HG02610 (cell line): ENCODE data around the gene CIB4.

ENCODE experiments used
- ATAC-seq: cut with Tn5 transposase; IDR thresholded peaks from one replicate; pipeline ENCODE4 v1.9.1; 2021; ENCODE audit warnings: mild to moderate bottlenecking, moderate library complexity; ENCODE audit not compliant: unreplicated experiment

Gene CIB4

DNA sequence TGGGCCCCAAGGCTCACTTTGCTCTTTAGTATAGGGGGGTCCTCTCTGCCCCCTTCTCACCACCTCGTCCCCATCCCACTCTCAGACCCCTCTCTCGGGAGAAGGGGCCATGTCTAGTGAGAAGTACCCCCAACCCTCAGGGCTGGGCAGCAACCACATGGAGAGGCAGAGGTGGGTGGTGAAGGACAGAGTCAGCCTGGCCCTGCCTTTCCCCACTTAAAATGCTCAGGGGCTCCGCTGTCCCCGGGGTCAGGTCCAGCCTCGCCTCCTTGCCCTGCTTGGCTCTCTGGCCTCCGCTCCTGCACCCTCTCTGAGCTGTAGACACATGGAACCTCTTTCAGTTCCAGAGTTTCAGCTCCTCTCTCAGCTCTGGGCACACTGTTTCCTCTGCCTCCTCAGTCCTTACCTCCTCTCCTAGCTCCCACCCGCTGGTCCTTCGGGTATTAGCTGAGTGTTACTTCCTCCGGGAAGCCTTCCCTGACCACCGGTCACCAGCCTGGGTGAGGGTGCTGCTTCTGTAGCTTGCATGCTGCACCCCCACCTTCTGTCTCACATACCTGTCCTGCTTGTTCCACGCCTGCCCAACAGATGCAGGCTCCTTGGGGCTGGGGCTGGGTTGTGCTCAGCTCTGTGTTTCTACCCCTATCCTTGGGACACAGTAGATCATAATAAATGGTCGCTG is 83.8 kb downstream of the CIB4 start:
- ATAC-seq, result no peak

DNA sequence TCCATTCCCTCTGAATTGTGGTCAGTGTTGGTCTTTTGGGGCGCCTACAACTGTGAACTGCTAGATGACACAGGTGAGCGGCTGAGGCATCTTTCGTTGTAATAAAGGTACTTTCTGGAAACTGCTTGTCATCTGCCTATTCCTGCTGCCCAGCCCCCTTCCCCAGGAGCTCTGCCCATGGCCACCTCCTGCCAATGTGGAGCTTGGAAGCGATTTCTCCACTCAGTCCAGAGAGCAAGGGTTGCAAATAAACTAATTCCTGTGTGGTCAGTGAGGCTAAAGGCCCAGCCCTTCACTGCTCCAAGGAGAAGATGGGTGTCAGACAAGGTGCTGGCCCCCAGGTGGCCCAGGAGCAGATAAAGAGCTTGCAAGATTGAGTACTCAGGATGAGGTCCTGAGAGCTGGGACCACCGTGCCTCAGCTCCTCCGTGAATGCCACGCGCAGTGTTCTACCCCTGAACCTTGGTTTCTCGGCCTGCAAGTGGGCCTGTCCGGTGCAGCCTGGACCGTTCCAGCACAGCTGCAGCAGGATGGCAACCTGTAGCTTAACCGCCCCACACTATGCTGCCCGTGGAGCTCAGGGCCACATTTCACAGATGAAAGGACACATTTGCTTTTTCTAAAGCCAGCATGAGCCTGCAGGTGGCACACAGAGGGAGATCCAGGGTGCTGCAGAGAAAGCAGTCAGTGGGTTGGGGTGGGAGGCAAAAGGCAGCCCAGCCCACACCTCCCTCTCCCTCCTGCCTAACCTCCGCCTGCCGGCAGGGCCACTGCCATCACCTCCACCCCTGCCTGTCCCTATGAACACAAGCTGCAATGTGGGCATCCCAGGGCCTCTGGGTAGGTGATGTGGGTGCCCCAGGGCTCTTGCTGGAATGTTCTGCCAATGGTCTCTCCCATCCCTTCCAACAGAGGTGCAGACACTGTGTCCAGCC is 84.6 kb downstream of the CIB4 start:
- no peak for ATAC-seq

DNA sequence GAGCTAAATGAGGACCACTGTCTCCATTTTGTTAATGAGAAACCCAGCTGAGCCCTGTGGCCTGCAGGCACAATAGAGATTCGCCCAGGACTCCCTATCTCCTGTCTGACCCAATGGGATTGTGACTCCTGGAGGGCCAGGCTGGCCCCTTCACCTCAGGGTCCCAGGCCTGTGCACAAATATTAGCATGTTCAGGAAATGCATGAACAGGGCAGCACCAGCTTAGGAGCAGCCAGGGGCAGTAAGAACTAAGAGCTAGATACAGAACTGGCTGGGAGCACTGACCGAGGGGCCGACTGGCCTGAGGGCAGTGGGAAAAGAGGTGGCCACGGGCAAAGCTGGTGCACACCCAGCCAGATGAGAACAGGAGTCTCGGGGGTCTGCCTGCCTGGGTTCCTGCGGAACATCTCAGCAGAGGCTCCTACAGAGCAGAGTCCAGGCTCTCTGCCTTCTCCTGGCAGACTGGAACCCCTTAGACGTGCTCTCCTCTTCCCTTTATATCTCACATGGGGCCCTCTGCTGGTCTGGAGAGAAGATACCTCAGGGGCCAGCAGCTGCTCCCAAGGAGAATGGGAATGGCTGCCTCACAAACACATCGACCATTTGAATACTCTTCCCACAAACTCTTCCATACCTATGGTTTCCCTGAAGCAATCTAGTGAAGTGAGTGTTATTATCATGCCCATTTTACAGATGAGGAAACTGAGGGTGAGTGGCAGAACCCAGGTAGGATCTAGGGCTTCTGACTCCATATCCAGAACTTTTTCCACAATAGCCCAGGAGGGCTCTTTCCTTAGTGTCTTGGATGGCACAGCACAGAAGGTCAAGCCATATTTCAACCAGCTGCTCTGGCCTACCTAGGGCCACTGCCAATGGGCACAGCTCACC is 85.7 kb downstream of the CIB4 start:
- ATAC-seq, result no peak

DNA sequence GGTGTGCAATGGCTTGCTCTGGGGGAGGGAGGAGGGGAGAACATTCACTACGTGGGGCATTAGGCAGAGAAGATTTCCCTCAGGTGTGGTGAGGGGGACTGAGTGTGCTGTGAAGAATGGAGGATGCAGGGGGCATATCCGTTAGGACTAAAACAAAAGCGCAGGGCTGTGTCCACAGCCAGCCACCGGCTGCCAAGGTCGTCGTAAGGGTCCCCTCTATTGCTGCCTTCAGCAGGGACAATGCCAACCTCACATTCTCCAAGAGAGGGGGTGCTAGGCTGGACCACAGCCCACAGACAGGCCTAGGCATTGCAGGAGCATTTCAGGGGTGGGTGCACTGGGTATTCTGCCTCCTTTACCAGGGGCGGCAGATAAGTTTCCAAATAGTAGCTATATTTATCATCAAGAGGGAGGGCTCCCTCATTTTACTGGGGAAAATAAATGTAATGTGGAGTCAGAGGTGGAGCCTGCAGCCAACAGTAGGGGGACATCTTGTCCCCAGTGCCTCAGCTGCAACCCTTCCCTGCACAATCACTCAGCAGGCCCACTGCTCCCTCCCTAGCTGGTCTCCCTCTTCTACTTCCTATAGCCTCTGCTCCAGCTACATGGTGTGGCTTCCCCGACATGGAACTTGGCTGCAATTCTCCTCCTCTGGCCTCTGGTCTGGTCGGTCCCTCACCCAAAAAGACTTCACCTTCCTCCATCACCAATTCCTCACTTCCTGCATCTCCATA is 88.4 kb downstream of the CIB4 start:
- no peak for ATAC-seq

DNA sequence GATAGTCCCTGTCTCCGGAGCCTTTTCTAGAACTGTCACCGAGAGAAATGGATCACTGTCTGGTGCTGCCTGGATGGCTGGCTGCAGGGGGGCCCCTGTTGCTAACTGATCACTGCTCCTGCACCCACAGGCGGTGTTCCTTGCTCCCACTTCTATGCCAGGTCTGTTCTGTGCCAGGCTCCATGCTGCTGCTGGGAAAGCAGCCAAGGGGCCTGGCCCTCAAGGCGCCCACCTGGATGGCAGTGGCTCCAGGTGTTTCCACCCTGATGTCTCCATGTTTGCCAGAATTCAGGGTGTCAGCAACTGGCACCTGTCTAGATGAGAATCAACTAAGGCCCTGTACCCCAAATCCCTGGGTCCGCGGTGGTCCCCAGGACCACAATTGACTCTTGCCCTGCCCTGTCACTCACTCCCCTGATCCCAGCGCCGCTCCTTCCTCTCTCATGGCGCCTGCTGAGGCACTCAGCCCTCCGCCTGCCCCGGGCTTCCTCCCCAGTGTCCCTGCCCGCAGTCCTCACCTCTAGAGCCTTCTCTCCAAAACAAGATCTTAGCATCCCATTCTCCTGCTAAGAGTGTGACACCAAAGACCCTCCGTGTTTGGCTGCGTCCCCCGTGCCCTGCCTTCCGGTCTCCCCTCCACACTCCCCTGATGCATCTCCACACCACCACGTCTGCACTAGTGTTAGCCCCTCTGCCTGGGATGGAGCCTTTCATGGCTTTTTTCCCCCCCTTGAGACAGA is 90.7 kb downstream of the CIB4 start:
- no peak for ATAC-seq

DNA sequence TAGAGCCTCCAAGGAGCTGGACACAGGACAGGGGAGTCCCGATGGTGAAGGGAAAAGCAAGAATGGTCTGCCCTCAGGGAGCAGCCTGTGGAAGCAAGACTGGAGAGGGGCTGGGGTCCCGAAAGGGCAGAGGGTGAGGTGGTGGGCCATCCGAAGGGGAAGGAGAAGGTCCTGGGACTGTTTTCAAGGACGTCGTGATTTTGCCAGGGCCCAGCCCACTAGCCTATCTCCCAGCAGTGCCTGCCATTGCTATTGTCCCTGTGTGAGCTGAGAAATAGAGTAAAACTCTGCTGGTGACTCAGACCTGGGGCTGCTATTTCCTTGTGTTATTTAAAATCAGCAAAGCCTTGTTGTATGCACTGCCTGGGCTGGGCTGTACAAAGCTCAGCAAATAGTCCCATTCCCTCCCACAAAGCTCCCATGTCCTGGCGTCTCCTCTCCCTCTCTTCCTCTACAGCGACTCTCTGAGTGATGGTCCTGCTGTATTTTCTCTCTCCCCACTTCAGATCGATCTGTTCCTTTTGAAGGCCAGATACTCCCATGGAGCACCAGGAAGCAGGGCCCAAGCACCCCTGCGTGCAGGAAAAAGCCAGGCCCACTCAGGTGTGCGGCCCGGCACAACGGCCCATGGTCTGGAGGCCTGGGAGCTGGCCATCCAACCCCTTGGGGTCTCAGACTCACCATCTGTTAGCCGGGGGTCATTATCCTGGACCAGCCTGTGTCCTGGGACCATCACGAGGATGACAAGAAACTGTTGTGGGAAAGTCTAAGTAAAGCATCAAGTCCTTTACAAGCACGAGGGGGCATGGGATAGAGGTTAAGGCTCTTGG is 98.3 kb downstream of the CIB4 start:
- ATAC-seq, result no peak

DNA sequence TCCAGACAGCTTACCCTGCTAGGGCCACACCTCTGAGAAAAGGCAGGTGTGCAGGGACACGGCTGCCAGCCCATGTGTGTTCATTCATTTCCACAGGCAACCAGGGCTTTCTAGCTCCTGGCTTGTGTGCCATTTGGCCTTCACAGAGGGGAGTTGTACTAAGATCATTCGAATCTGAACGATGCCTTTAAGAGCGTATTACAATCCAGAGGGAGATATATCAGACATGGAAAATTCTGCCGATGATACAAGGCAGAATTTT is 99.0 kb downstream of the CIB4 start:
- no peak for ATAC-seq

DNA sequence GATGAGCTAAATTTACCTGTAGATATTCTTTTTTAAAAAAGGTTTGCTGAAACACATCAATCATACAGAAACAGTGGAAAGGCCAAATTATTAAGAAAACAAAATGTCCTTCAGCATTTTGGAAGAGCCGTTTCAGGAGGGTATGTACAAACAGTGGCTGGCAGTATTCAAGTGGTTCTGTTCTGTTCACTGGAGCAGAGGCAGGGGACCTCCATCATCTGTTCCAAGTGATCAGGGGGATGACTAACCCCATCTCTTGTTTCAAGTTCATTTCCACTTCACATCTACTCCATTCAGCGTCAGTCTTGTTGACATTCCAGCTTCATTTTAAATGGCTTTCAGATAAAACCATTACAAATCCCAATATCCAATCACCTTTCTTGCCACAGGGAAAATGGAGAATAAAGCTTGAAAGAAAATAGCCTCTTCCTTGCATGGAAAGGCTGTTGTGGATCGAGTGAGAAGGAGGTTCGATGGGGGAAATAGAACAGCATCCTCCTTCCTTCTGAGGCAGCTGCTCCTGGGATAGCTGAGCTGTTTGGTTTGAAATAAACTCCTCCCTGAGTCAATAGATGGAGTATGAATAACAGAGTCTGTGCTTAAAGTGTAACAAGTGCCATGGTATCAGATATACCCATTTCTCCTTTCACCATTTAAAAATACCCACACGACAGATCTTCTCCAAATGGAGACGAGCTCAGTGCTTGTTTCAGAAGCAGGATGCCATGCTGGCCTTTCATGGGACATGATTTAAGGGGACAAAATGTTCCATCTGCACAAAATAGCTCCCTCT is 99.6 kb downstream of the CIB4 start:
- ATAC-seq, result no peak

DNA sequence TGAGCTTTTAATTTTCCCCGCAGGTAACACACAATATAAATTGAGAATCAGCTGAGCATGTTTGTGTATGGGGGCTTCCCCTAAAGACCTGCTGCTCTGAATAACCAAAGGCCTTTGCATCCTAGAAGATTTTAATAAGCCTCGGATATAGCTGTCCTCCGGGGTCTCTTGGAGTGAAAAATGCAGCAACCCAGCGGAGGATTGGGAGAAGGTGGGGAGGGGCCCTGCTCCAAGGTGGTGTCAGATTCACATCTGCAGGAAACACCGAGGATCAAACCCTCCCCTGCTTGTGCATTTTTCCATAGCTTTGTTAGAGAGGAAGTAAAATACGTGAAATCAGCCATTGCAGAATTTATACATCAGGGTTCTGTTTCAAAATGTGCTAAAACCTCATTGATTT is 100.2 kb downstream of the CIB4 start:
- no peak for ATAC-seq

DNA sequence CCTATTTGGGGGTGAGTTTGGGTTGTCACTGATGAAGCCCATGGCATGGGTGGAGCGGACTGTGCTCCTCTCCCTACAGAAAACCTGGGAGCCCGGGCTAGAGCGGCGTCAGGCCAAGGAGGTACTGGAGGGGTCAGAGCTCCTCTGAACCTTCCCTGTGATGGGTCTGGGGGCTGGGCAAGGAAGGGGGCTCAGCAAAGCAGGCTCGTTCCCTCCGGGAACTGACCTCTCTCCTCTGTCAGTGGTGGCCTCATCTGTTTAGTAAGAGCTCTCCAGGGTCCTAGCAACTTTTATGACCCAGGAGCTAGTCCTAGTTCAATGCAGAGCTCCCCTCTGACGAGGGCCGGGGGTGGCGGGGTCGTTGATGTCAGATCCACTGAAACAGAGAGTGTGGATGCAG is 100.9 kb downstream of the CIB4 start:
- no peak for ATAC-seq

DNA sequence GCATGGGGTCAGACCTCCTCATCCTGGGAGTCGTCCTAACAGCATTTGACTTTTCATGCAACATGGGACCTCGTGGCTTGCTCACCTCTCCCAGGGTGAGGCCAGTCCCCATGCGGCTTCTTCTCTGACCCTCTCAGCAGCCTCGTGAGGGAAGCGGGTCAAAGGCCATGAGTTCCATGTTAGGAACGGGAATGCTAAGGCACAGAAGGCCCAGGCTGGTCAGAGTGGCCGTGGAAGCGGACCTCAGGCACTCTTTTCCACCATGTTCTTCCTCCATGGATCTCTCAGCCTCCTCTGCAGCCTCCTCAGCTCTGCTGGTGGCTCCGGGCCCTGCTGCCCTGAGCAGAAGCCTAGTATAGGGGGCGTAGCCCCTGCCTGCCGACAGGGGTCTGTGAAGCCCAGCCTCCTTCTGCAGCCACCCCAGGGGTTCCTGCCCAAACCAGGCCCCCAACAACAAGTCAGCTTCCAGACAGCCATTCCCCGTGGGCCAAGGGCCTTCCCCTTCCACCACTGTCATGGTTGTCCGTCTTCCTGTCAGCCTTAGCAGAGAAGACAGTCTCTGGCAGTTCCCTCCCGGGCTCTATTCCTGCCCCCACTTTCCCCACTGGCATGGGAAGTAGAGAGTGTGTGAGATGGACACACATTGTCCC is 103.2 kb downstream of the CIB4 start:
- no peak for ATAC-seq

DNA sequence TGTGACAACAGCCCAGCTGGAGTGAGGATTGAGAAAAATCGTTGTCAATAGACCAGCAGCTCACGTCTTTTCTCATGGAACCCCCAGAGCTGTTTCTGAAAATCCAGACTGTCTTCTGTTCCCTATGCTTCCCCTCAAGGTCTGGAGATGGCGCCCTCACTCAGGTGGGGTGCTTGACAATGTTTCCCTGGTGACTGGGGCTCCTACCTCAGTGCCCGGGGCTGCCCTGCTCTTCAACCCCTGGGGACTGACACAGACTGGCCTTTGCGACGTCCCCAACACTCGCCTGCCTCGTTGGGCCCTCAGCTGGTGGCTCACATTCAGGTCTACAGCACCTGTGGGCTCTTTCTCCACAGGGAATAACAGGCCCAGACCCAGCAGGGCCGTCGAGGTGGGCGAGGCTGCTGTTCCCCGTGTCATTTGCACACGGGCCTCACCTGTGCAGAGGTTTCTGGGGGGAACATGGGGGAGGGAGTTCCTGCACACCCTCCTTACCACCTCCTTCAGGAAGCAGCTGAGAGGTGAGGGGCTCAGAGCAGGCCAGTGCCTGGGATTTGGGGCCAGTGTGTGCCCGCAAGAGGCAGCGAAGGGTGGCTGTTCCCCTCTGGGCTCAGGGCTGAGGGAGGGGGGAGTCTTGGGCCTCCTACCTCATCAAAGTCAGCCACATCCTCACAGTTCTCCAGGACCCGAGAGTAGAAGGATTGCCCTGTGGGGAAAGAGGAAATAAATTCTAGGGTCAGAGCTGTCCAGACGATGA is 103.9 kb downstream of the CIB4 start:
- ATAC-seq, result no peak

DNA sequence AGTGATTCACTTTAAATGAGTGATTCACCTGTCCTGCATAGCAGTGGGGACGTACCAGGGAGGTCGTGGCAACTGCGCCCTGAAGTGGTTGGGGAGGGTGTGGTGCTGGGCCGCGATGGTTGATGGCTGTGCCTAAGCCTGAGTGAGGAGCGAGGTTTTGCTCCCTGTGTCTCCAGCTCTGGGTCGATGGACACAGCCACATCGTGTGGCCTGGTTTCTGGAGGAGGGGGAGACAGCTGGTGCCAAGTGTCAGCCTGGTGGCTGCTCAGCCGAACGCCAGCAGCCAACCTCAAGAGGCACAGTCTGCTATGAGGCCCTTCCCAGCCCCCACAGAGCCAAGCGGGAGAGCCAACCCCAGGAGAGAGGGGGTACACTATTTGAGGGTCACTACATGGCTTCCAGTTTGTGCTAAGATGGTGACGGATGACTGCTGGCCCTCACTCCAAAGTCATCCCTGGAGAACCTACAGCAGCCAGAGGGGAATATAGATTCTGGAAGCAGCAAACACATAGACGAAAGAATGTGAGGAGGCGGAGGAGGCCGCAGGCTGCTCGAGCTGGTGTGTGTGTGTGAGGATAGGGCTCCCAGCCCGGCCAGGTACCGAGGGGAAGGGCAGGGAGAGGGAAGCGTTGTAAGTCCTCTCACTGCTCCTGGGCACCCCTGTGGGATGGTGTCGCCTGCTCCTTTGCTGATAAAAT is 104.6 kb downstream of the CIB4 start:
- ATAC-seq, result no peak

DNA sequence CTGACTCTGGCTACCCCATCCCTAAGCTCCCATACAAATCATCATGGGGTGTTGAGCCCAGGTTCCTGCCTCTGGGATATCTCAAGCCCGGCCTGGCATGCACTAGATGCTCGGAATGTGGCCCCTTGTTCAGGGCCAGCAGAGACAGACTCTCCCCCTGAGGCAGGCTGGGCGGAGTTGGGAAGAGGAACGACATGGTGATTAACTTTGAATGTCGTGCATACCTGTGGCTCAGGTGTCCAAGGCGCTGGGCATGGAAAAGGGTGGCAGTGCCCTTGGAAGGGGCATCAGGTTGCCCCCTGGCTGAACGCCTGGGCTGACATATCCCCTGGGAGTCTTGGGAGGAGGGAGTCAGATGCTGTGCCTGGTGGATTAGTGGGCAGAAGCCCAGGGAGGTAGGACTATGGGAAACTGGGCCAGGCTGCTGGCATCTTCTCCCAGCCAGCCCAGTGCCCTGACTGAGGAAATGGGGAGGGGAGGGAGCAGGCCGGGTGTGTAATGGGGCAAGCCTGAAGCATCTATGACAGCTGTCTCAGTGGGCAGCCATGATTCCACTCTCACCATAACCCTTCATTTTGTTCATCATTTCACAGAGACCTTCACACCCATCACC is 105.4 kb downstream of the CIB4 start:
- no peak for ATAC-seq

DNA sequence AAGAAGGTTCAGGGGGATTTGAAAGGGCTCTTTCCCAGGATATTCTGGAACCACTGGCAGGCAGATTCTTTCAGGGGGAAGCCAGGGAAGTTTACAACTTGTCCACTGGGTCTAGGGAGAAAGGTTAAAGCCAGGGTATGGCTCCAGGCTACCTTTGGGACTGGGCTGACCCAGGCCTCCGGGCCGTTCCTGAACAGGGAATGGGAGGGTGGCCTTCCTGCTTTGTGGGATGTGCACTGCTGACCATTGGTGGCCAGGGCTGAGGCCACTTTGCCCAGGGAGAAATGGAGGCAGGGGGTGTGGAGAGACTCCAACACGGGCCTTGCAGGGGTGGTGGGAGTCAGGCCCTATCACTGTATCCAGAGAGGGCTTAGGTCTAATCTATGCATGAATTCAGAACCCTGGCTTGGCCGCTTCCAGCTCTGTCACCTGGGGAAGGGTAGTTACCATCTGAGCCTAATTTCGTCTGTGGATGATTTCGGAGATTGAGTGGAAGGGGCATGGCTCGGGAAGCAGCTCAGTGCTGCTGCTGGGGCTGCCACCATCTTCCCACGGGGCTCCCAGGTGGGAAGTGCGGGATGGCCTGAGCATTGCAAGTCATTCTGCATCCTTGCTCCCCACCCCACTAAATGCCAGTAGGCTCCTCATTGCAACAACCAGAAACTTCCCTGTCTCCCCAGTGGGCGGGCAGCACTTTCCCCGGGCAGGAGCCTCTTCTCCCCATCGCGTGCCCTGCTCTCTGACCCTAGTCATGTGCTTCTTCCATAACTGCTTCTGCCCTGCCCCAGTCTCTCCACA is 106.1 kb downstream of the CIB4 start:
- ATAC-seq, result no peak
